K562 (cell line): ENCODE results near the gene SLC16A13. TPM values are rescaled to one million over a fixed set of nuclear protein-coding genes. Genes with fewer than 3 reads are reported as not detected.

Experiments
- ATAC-seq: fragments of 200-7000 bp; cut with Tn5 transposase; 3 replicates; pipeline ENCODE4 v1.9.1; 2020; ENCODE audit warnings: moderate library complexity
- BruUV-seq: library from RNA; stranded (reverse); fragments of 400-500 nt; replicated peaks from 2 replicates; lab custom pipeline; 2021; lab: Mats Ljungman, UMichigan
- CTCF ChIA-PET: fragments of 300-600 bp; formaldehyde crosslinking; extraction: SDS; loops from one replicate; lab custom pipeline; 2021; ENCODE audit warnings: low intra/inter-chr PET ratio; lab: Yijun Ruan, JAX
- POLR2A ChIA-PET: fragments of 300-600, 350-650 bp; sonication (Branson Sonifier 250); formaldehyde crosslinking; extraction: SDS; loops from one replicate; lab custom pipeline; 2021; ENCODE audit warnings: antibody characterized with exemption, inconsistent platforms; lab: Yijun Ruan, JAX
- DNase-seq, 4 experiments: peaks; one replicate each; pipeline versions ENCODE4 v3.0.0 to v3.0.0-alpha.2; 2011 to 2018; ENCODE audit warnings: low spot score in 3 of 4, mixed read lengths in 3 of 4; ENCODE audit errors: extremely low read depth in 1 of 4
- FAIRE-seq: peaks from 2 replicates; lab custom pipeline; 2011; peaks lifted over from hg19 to GRCh38; lab: Jason Lieb, UNC
- H2AFZ ChIP-seq: 2 replicates; pipeline ENCODE4 v1.6.0; 2011; ENCODE audit warnings: low read depth, low read length, control low read depth, inconsistent platforms
- H3K27ac ChIP-seq: fragments of 200-600 bp; 3 replicates; pipeline ENCODE4 v1.8.0; 2011; ENCODE audit warnings: low read depth, mild to moderate bottlenecking, control low read depth, inconsistent platforms, low read length, moderate library complexity, mixed read lengths; ENCODE audit errors: extremely low read depth
- H3K27me3 ChIP-seq, 2 experiments: fragments of 300-600 bp in 1 of 2; 2 replicates in 1 of 2; 3 replicates in 1 of 2; pipeline versions ENCODE4 v1.6.0 to v1.8.0; 2011; ENCODE audit warnings: inconsistent platforms in 2 of 2, low read length in 2 of 2, mild to moderate bottlenecking in 1 of 2, mixed read lengths in 1 of 2, moderate library complexity in 1 of 2; ENCODE audit not compliant: control insufficient read depth in 2 of 2, insufficient read depth in 2 of 2
- H3K36me3 ChIP-seq: fragments of 300-600 bp; 3 replicates; pipeline ENCODE4 v1.8.0; 2011; ENCODE audit warnings: mild to moderate bottlenecking, low read length, inconsistent platforms; ENCODE audit not compliant: control insufficient read depth, insufficient read depth
- H3K4me1 ChIP-seq, 2 experiments: fragments of 200-600 bp in 1 of 2; replicated peaks in 1 of 2; 2 replicates in 1 of 2; 3 replicates in 1 of 2; pipeline versions ENCODE4 v1.5.1 to v1.8.0; 2011; ENCODE audit warnings: inconsistent platforms in 2 of 2, low read length in 2 of 2, mild to moderate bottlenecking in 1 of 2, mixed read lengths in 1 of 2, moderate library complexity in 1 of 2; ENCODE audit not compliant: control insufficient read depth in 2 of 2, insufficient read depth in 2 of 2
- H3K4me2 ChIP-seq: 2 replicates; pipeline ENCODE4 v1.6.1; 2011; ENCODE audit warnings: low read length, control low read depth, inconsistent platforms, mixed read lengths; ENCODE audit not compliant: insufficient read depth
- H3K4me3 ChIP-seq: fragments of 200-600 bp; sonication (generic), shearing (Covaris generic); 2 replicates; pipeline ENCODE4 v1.5.1; 2016; ENCODE audit warnings: control low read depth, inconsistent platforms
- H3K79me2 ChIP-seq: fragments of 200-600 bp; 3 replicates; pipeline ENCODE4 v1.8.0; 2011; ENCODE audit warnings: low read length, inconsistent platforms; ENCODE audit not compliant: control insufficient read depth, insufficient read depth
- H3K9ac ChIP-seq, 2 experiments: 2 replicates each; pipeline versions ENCODE4 v1.6.0 to v1.6.1; 2011; ENCODE audit warnings: low read depth in 2 of 2, low read length in 2 of 2, control low read depth in 1 of 2, inconsistent platforms in 1 of 2, mild to moderate bottlenecking in 1 of 2, mixed read lengths in 1 of 2; ENCODE audit not compliant: insufficient read depth in 1 of 2
- H3K9me1 ChIP-seq: one replicate; pipeline ENCODE4 v1.6.0; 2011; ENCODE audit warnings: inconsistent platforms, mild to moderate bottlenecking, low read length, moderate library complexity; ENCODE audit not compliant: control insufficient read depth, insufficient read depth
- H3K9me3 ChIP-seq: replicated peaks from 2 replicates; pipeline ENCODE4 v1.5.1; 2011; ENCODE audit warnings: low read depth, low read length, inconsistent platforms; ENCODE audit not compliant: control insufficient read depth, insufficient read depth
- H4K20me1 ChIP-seq: replicated peaks from 2 replicates; pipeline ENCODE4 v1.6.1; 2011; ENCODE audit warnings: low read length, inconsistent platforms, mixed read lengths; ENCODE audit not compliant: control insufficient read depth, insufficient read depth
- BCOR ChIP-seq: fragments of 450-650 bp; IDR thresholded peaks from 2 replicates; pipeline ENCODE4 v1.6.1; 2016
- CBX5 ChIP-seq: IDR thresholded peaks from 2 replicates; pipeline ENCODE4 v1.6.1; 2014; ENCODE audit warnings: low read depth, borderline replicate concordance
- EP400 ChIP-seq: fragments of 450-650 bp; IDR thresholded peaks from 2 replicates; pipeline ENCODE4 v1.6.1; 2017; ENCODE audit warnings: antibody characterized with exemption, mild to moderate bottlenecking, moderate library complexity
- FOS ChIP-seq: IDR thresholded peaks from 3 replicates; pipeline ENCODE4 v1.6.1; 2011; ENCODE audit not compliant: insufficient read length; ENCODE audit errors: extremely low read depth
- HMG20B ChIP-seq: fragments of 250-450 bp; sonication (Bioruptor Pico); IDR thresholded peaks from 2 replicates; pipeline ENCODE4 v1.5.0; 2021; ENCODE audit warnings: mild to moderate bottlenecking
- HSF4 ChIP-seq: fragments of 250-450 bp; sonication (Bioruptor Pico); IDR thresholded peaks from 2 replicates; pipeline ENCODE4 v2.1.2; 2022; ENCODE audit warnings: mild to moderate bottlenecking, moderate library complexity, borderline replicate concordance
- NFRKB ChIP-seq: fragments of 450-650 bp; IDR thresholded peaks from 2 replicates; pipeline ENCODE4 v1.6.1; 2016; ENCODE audit warnings: low read depth
- PHB2 ChIP-seq: fragments of 450-650 bp; IDR thresholded peaks from 2 replicates; pipeline ENCODE4 v1.6.1; 2017; ENCODE audit warnings: low read depth
- RUNX1 ChIP-seq: sonication (generic); IDR thresholded peaks from 2 replicates; pipeline ENCODE4 v1.6.1; 2016; ENCODE audit warnings: antibody characterized with exemption, low read depth
- ZNF174 ChIP-seq: fragments of 250-450 bp; sonication (Bioruptor Pico); IDR thresholded peaks from 2 replicates; pipeline ENCODE4 v1.4.0; 2020; ENCODE audit warnings: mild to moderate bottlenecking
- ZNF584 ChIP-seq: fragments of 200-800 bp; sonication (Bioruptor generic); IDR thresholded peaks from 2 replicates; pipeline ENCODE4 v1.6.1; 2016; ENCODE audit warnings: low read depth, mild to moderate bottlenecking, missing genetic modification characterization, missing compliant biosample characterization
- ZSCAN32 ChIP-seq: fragments of 450-650 bp; formaldehyde crosslinking; IDR thresholded peaks from 2 replicates; pipeline ENCODE4 v1.4.0; 2020; ENCODE audit warnings: mild to moderate bottlenecking, moderate library complexity
- WGBS: fragments of 100-300 bp; shearing (Covaris generic); methylation state at CpG from one replicate; pipeline ENCODE4 v1.1.6; 2016; ENCODE audit warnings: low coverage, mixed read lengths; ENCODE audit not compliant: insufficient coverage; ENCODE audit errors: missing lambda C conversion rate; 5-methylcytosine and 5-hydroxymethylcytosine counted together
- in situ Hi-C: fragments of 300-500 bp; cut with MboI; formaldehyde crosslinking; loops from 4 replicates; pipeline ENCODE4 v1.15.0; 2018; ENCODE audit warnings: inconsistent platforms, mixed read lengths
- intact Hi-C: fragments of 100-400 bp; cut with micrococcal nuclease; formaldehyde crosslinking; loops from 2 replicates; pipeline ENCODE4 v1.14.2; 2022
- polyA plus RNA-seq, 8 experiments: library from polyadenylated mRNA; depleted of rRNA in 4 of 8; stranded (reverse) in 5 of 8; unstranded in 3 of 8; fragments of >200 nt; fragmentation: Nextera tagmentation in 2 of 8; fragmentation: Illumina TruSeq in 1 of 8; extraction: Ambion mirVana in 2 of 8; extraction: Trizol in 1 of 8; gene quantifications; 2 replicates each; pipeline versions ENCODE4 v1.2.1 to v1.2.3, GENCODE V29; 2011 to 2014; ENCODE audit warnings: inconsistent platforms in 1 of 8, missing spikeins in 1 of 8
- total RNA-seq, 7 experiments: library from RNA; depleted of rRNA in 6 of 7; stranded (reverse); fragments of >200 nt in 6 of 7; fragmentation: Illumina TruSeq in 2 of 7; extraction: Trizol in 2 of 7; gene quantifications; 2 replicates each; pipeline versions ENCODE4 v1.2.1 to v1.2.3, GENCODE V29; 2011 to 2021; ENCODE audit warnings: low replicate concordance in 1 of 7
- TF ChIP-seq, protein P1 (sequence below): fragments of 450-650 bp; formaldehyde crosslinking; IDR thresholded peaks from 2 replicates; pipeline ENCODE4 v1.4.0; 2020; ENCODE audit warnings: mild to moderate bottlenecking, moderate library complexity

Gene SLC16A13
- total and polyA plus RNA-seq, 9 of the 15 experiments (the other 6 are each of a cell fraction or from before 2014, with no cell fraction given), result 0.04 to 5.6 (median 0.87) TPM

DNA sequence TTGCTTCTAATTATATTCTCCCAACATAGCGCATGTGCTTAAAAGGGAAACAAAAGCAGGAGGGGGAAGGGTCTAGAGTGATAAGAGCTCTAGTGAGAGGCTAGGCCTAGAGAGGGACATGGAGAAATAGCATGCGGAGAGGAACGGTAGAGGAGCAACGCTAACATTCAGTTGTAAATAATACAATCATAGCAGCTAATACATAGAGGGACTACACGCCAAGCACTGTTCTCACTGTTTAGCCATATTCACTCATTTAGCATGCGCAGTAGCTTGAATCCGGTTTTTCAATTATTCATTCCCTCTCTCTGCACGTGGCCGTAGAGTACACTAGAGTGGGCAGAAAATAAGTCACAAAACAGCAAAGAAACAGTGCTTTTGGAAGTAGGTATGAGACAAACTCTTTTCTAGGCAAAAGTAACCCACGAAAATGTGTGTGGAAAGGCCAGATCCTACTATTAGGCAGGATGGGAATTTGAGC lies 41.7 kb upstream of the SLC16A13 start:
- no peaks in the 10 kb centered on the region for H4K20me1 ChIP-seq
- peak overlapping the region; percentile 78 for H2AFZ ChIP-seq
- no peaks in the 10 kb centered on the region for H3K9me3 ChIP-seq
- peaks cover 35 to 39% of the 10 kb centered on the region in 2 experiments for H3K4me1 ChIP-seq
- no peaks in the 10 kb centered on the region for H3K9me1 ChIP-seq
- FAIRE-seq (no peak), DNase-seq (peak in 1 of 4 experiments; percentile 53), ATAC-seq (peak; percentile 79)
- in situ Hi-C loops (no loop called here), intact Hi-C loops (no loop called here)
- peak overlapping the region; percentile 52; the same call in 1 of the 2 replicates for H3K4me2 ChIP-seq
- ChIA-PET POLR2A (interaction anchor here (1.0 to 1.4 kb wide), 4 partner anchors 9 to 83 kb away, joined by 3 to 6 read pairs (median 4); no protein-coding TSS in a partner anchor), CTCF (interaction anchor here (0.9 kb wide), 1 partner anchor 84 kb away, joined by 3 read pairs; no protein-coding TSS in a partner anchor)
- BruUV-seq, result no TSS peak
- H3K79me2 ChIP-seq, result peaks cover 4% of the 10 kb centered on the region; the same call in 1 of the 3 replicates
- H3K36me3 ChIP-seq, result peaks cover 23% of the 10 kb centered on the region
- 11% methylated on average over 10 of the region's 10 CpGs for WGBS
- peak overlapping the region; percentile 91 for H3K27ac ChIP-seq
- H3K9ac ChIP-seq, result peak overlapping the region; percentile 64 to 70; a peak in 3 of 4 replicates
- no peak overlapping the region for H3K4me3 ChIP-seq
- no peaks in the 10 kb centered on the region for H3K27me3 ChIP-seq
- TF ChIP-seq FOS (no peak), PHB2 (no peak), ZSCAN32 (CRISPR knock-in tag) (no peak), ZNF174 (no peak), NFRKB (peak; percentile 81), ZNF584 (CRISPR knock-in tag) (no peak), BCOR (no peak), HMG20B (CRISPR knock-in tag) (no peak), CBX5 (no peak), RUNX1 (no peak), EP400 (peak; percentile 58), HSF4 (CRISPR knock-in tag) (peak; percentile 68; the same call in 1 of the 2 replicates)
- TF ChIP-seq, protein P1, sequence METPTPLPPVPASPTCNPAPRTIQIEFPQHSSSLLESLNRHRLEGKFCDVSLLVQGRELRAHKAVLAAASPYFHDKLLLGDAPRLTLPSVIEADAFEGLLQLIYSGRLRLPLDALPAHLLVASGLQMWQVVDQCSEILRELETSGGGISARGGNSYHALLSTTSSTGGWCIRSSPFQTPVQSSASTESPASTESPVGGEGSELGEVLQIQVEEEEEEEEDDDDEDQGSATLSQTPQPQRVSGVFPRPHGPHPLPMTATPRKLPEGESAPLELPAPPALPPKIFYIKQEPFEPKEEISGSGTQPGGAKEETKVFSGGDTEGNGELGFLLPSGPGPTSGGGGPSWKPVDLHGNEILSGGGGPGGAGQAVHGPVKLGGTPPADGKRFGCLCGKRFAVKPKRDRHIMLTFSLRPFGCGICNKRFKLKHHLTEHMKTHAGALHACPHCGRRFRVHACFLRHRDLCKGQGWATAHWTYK (CRISPR knock-in tag), result 0 out of 2 replicates have a peak, but pooled peaks have one; percentile 72
